ENCODE results near the gene OCIAD1. TPM values are rescaled to one million over a fixed set of nuclear protein-coding genes. Genes with fewer than 3 reads are reported as not detected.

Gene OCIAD1
- polyA plus RNA-seq, 3 donors = 112 to 145 (median 139) TPM

GRCh38 chr4:48827622-48828021 lies 3.3 kb upstream of the OCIAD1 start:
- Histone ChIP-seq H3K4me1 (ENCODE audit: control insufficient read depth in 1 of 2, insufficient read depth in 2 of 2, low read length in 2 of 2) (peaks cover 8 to 19% of the 10 kb centered on the region in 2 donors), H3K4me2 (replicated peaks; ENCODE audit: extremely low read depth, low read length, poor library complexity, severe bottlenecking) (no peak overlapping the region), H3K9ac (ENCODE audit: insufficient read depth, low read length, poor library complexity, severe bottlenecking) (no peak overlapping the region), H3K4me3 (replicated peaks in 1 of 3; ENCODE audit: low read depth in 2 of 3, low read length in 3 of 3) (no peak overlapping the region), H3K27ac (ENCODE audit: low read depth in 1 of 2, low read length in 2 of 2) (no peak overlapping the region), H3K9me3 (replicated peaks in 1 of 2; ENCODE audit: control insufficient read depth in 1 of 2, insufficient read depth in 1 of 2, low read length in 2 of 2) (no peaks in the 10 kb centered on the region), H3K27me3 (ENCODE audit: control insufficient read depth in 2 of 2, insufficient read depth in 2 of 2, low read length in 2 of 2) (peaks cover 0 to 3% of the 10 kb centered on the region in 2 donors), H4K20me1 (ENCODE audit: insufficient read depth, low read length) (no peaks in the 10 kb centered on the region), H3K36me3 (replicated peaks in 1 of 2; ENCODE audit: control insufficient read depth in 1 of 2, insufficient read depth in 2 of 2, low read length in 2 of 2) (no peaks in the 10 kb centered on the region), H2AFZ (ENCODE audit: insufficient read depth, low read depth, low read length, poor library complexity, severe bottlenecking) (no peak overlapping the region), H3K79me2 (ENCODE audit: insufficient read depth, low read length) (peaks cover 17% of the 10 kb centered on the region)
- 100% methylated on average over 3 of the region's 5 CpGs for WGBS (ENCODE audit: insufficient coverage)
- peaks cover 0 to 8% (median 2%) of the 10 kb centered on the region in 7 donors for H3K9me3 Mint-ChIP-seq
- intact Hi-C loops (cut with micrococcal nuclease) = no loop called here
- peaks cover 2 to 4% (median 3%) of the 10 kb centered on the region in 3 donors for H3K27me3 Mint-ChIP-seq (ENCODE audit: low read depth in 3 of 3)
- DNase-seq = no peak
- H3K4me1 Mint-ChIP-seq = peaks cover 12% of the 10 kb centered on the region
- no peaks in the 10 kb centered on the region for H3K36me3 Mint-ChIP-seq
- TF ChIP-seq, protein P1, sequence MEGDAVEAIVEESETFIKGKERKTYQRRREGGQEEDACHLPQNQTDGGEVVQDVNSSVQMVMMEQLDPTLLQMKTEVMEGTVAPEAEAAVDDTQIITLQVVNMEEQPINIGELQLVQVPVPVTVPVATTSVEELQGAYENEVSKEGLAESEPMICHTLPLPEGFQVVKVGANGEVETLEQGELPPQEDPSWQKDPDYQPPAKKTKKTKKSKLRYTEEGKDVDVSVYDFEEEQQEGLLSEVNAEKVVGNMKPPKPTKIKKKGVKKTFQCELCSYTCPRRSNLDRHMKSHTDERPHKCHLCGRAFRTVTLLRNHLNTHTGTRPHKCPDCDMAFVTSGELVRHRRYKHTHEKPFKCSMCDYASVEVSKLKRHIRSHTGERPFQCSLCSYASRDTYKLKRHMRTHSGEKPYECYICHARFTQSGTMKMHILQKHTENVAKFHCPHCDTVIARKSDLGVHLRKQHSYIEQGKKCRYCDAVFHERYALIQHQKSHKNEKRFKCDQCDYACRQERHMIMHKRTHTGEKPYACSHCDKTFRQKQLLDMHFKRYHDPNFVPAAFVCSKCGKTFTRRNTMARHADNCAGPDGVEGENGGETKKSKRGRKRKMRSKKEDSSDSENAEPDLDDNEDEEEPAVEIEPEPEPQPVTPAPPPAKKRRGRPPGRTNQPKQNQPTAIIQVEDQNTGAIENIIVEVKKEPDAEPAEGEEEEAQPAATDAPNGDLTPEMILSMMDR (IDR thresholded peaks at IDR 0.05) = no peak
- no peak overlapping the region for H3K27ac Mint-ChIP-seq
- no peak overlapping the region for H3K4me3 Mint-ChIP-seq

GRCh38 chr4:48831532-48832030 lies 693 bp downstream of the OCIAD1 start:
- peaks cover 28% of the 10 kb centered on the region for H3K79me2 ChIP-seq (ENCODE audit: insufficient read depth, low read length)
- peak overlapping the region; percentile 100 for H3K27ac Mint-ChIP-seq

More at GRCh38 chr4:48831532-48832030, 693 bp downstream of the OCIAD1 start:
- Mint-ChIP-seq H3K27me3 (ENCODE audit: low read depth in 3 of 3) (peaks cover 2 to 4% (median 2%) of the 10 kb centered on the region in 3 donors), H3K4me3 (peak overlapping the region; percentile 97 to 100), H3K36me3 (peaks cover 23 to 29% of the 10 kb centered on the region in 2 donors), H3K9me3 (peaks cover 0 to 8% (median 2%) of the 10 kb centered on the region in 7 donors), H3K4me1 (peaks cover 12% of the 10 kb centered on the region)
- peak overlapping the region; percentile 77 for H3K4me2 ChIP-seq (replicated peaks; ENCODE audit: extremely low read depth, low read length, poor library complexity, severe bottlenecking)
- DNase-seq = peak in 2 of 3 donors; percentile 9 to 10
- no peaks in the 10 kb centered on the region for H3K9me3 ChIP-seq (replicated peaks in 1 of 2; ENCODE audit: control insufficient read depth in 1 of 2, insufficient read depth in 1 of 2, low read length in 2 of 2)
- H3K27ac ChIP-seq (ENCODE audit: low read depth in 1 of 2, low read length in 2 of 2) = peak overlapping the region; percentile 85 to 99
- peak overlapping the region; percentile 46 to 92 (median 81) for H3K4me3 ChIP-seq (replicated peaks in 1 of 3; ENCODE audit: low read depth in 2 of 3, low read length in 3 of 3)
- H3K9ac ChIP-seq (ENCODE audit: insufficient read depth, low read length, poor library complexity, severe bottlenecking) = peak overlapping the region; percentile 96
- TF ChIP-seq, protein P1 (IDR thresholded peaks at IDR 0.05) = no peak
- peaks cover 8 to 19% of the 10 kb centered on the region in 2 donors for H3K4me1 ChIP-seq (ENCODE audit: control insufficient read depth in 1 of 2, insufficient read depth in 2 of 2, low read length in 2 of 2)
- WGBS (ENCODE audit: insufficient coverage) = 0% methylated on average over 3 of the region's 10 CpGs
- H2AFZ ChIP-seq (ENCODE audit: insufficient read depth, low read depth, low read length, poor library complexity, severe bottlenecking) = peak overlapping the region; percentile 91
- peaks cover 25 to 33% of the 10 kb centered on the region in 2 donors for H3K36me3 ChIP-seq (replicated peaks in 1 of 2; ENCODE audit: control insufficient read depth in 1 of 2, insufficient read depth in 2 of 2, low read length in 2 of 2)
- H4K20me1 ChIP-seq (ENCODE audit: insufficient read depth, low read length) = no peaks in the 10 kb centered on the region
- intact Hi-C loops (cut with micrococcal nuclease) = loop anchor here (2.0 to 5.0 kb wide), 2 partner anchors 51 to 1369 kb away; partner anchors contain the start of genes FRYL (in 2 of the 2) and COMMD8 (in 1 of the 2)
- peaks cover 0 to 3% of the 10 kb centered on the region in 2 donors for H3K27me3 ChIP-seq (ENCODE audit: control insufficient read depth in 2 of 2, insufficient read depth in 2 of 2, low read length in 2 of 2)
